HUES6 (cell line): ENCODE data around the gene TNRC6B.

Experiments used
- H3K27ac ChIP-seq: 2 replicates; pipeline ENCODE4 v1.7.0; 2013; ENCODE audit warnings: low read depth, mild to moderate bottlenecking, low read length, inconsistent platforms
- H3K27me3 ChIP-seq: 2 replicates; pipeline ENCODE4 v1.6.1; 2013; ENCODE audit warnings: low read length; ENCODE audit not compliant: control insufficient read depth, insufficient read depth
- H3K36me3 ChIP-seq: 2 replicates; pipeline ENCODE4 v1.6.1; 2013; ENCODE audit warnings: low read length; ENCODE audit not compliant: control insufficient read depth, insufficient read depth
- H3K4me1 ChIP-seq: 2 replicates; pipeline ENCODE4 v1.6.1; 2013; ENCODE audit warnings: low read length; ENCODE audit not compliant: control insufficient read depth, insufficient read depth
- H3K4me3 ChIP-seq: 2 replicates; pipeline ENCODE4 v1.5.1; 2013; ENCODE audit warnings: low read depth, low read length
- H3K9ac ChIP-seq: one replicate; pipeline ENCODE4 v1.6.1; 2013; ENCODE audit warnings: mild to moderate bottlenecking, low read length
- H3K9me3 ChIP-seq: 2 replicates; pipeline ENCODE4 v1.6.1; 2013; ENCODE audit warnings: low read depth, low read length; ENCODE audit not compliant: control insufficient read depth, insufficient read depth

TNRC6B gene

DNA sequence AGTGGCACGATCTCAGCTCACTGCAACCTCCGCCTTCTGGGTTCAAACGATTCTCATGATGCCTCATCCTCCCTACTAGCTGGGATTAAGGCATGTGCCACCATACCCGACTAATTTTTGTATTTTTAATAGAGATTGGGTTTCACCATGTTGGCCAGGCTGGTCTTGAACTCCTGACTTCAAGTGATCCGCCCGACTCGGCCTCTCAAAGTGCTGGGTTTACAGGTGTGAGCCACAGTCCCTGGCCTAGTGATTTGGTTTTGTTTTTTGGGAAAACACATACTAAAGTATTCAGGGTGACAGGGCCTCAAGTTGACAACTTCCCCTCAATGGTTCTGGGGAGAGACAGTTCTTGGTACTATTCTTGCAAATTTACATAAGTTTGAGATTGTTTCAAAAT is 22.1 kb downstream of the TNRC6B start:
- Histone ChIP-seq H3K27me3 (no peaks in the 10 kb centered on the region), H3K4me1 (peaks cover 57% of the 10 kb centered on the region), H3K4me3 (no peak overlapping the region), H3K27ac (no peak overlapping the region), H3K36me3 (peaks cover 5% of the 10 kb centered on the region; the same call in 1 of the 2 replicates), H3K9ac (no peak overlapping the region), H3K9me3 (no peaks in the 10 kb centered on the region)

DNA sequence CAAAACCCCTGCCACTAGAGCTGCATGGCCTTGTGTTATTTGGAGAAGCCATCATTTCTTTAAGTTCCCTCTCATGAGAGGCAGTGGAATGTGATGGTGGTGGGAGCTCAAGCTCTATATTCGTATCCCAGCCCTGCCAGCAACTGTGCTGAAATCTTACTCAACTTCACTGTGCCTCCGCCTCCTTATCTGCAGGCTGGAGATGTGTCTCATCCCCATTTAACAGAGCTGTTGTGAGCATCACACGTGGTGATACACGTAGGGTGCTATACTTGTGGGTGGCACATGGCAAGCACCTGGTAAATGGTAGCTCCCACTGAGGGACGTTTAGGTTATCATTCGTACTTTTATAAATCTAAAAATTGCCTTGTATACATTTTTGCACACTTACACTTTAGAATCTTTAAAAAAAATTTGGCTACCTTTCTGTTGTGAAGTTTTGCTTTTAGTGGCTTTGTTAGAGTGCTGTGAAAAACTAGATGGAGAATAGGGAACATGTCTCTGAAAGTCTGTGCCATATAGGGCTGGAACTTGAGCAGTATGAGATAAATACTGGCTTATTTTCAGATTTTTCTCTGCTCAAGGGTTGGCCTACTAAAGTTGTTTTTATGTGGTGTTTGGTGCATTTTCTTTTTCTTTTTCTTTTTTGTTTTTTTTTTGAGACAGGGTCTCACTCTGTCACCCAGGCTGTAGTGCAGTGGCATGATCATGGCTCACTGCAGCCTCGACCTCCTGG is 23.2 kb downstream of the TNRC6B start:
- Histone ChIP-seq H3K4me3 (no peak overlapping the region), H3K9ac (no peak overlapping the region), H3K27ac (no peak overlapping the region), H3K36me3 (peaks cover 5% of the 10 kb centered on the region; the same call in 1 of the 2 replicates), H3K9me3 (no peaks in the 10 kb centered on the region), H3K27me3 (no peaks in the 10 kb centered on the region), H3K4me1 (peaks cover 52% of the 10 kb centered on the region)

DNA sequence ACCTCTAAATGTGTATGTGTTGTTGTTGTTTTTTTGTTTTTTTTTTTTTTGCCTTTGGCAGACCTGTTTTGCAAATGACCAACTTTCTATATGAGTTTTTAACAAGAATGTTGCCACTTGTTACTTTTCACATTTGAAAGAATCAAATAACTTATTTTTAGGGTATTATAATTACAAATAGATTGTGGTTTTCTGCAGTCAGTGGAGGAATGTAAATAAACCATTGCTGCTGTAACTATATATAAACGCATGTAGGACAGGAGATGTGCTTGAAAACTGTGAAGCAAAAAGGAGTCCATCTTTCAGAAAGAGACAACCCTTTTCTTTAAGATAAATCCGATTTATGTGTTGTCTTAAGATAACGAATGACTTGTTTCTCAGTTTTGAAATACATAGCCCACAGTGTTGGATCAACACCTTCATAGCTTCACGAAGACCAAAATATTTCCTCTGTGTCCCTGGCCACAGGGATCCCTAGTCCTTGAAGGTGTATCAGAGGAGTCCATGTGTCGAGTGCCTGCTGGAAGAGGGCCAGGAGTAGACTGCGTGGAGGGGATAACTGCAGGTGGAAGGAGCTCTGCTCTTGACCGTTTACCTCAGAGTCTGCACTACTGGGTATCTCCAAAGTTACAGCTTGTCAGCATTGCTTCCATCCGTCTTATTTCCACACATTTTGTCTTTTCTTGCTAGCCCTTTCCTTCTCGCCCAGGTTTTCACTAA is 24.7 kb downstream of the TNRC6B start:
- Histone ChIP-seq H3K27me3 (no peaks in the 10 kb centered on the region), H3K36me3 (peaks cover 5% of the 10 kb centered on the region; the same call in 1 of the 2 replicates), H3K9me3 (no peaks in the 10 kb centered on the region), H3K9ac (no peak overlapping the region), H3K4me1 (peaks cover 40% of the 10 kb centered on the region), H3K27ac (no peak overlapping the region; the same call in 1 of the 2 replicates), H3K4me3 (no peak overlapping the region)

DNA sequence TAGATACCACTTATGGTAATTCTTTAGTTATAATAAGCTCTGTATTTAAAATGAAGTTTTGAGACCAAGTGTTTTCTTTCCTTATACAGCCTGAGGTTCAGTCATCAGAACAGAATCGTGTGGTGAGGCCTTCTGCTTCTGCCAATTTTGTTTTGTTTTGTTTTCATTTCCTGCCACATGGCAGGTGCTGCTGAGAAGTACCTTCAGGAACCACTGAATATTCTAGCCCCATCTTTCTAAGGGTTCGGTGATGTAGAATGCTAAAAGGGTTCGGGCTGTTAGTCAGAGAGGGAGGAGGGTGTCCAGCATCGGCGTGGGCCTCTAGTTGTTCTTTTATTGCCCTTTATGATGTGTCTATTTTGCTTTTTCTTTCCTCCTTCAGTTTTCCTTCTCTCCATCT is 25.8 kb downstream of the TNRC6B start:
- Histone ChIP-seq H3K4me1 (peaks cover 38% of the 10 kb centered on the region), H3K27me3 (no peaks in the 10 kb centered on the region), H3K36me3 (peaks cover 5% of the 10 kb centered on the region; the same call in 1 of the 2 replicates), H3K9ac (no peak overlapping the region), H3K9me3 (no peaks in the 10 kb centered on the region), H3K27ac (no peak overlapping the region), H3K4me3 (no peak overlapping the region)

DNA sequence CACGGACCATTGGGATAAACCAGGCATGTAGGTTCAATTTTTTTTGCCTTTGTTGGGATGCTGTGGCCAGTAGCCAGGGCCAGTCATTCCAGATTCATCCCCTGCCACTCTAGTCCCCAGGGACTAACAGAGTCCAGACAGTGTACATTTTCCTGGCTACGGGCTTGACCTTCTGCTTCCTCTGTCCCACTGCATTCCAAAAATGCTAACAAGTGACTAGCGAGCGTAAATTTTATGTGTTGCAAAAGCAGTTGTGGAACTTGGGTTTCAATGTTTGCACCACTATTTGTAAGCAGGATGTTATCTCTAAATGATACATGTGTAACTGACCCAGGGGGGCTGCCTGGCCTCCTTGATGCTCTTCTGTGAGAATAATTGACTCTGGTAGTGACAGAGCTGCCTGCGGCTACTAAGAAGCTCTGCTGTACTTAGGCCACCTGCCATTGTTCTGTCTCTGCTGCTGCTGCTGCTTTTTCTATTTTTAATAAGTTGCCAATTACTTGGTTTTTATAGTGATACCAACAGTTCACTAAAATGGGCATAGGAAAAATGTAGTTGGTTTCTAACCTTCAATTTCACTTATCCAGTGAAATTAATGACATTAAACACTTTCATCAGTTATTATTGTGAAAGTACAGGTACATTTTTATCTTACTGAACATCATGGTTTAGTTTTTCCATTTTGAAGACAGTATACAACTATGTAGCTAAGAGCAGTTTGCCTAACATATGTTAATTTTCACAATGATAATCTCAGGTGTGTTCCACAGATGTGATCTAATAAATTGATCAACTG is 26.8 kb downstream of the TNRC6B start:
- H3K9ac ChIP-seq: no peak overlapping the region
- H3K9me3 ChIP-seq: no peaks in the 10 kb centered on the region
- H3K4me1 ChIP-seq: peaks cover 44% of the 10 kb centered on the region
- H3K27me3 ChIP-seq: no peaks in the 10 kb centered on the region
- no peak overlapping the region for H3K4me3 ChIP-seq
- peaks cover 5% of the 10 kb centered on the region; the same call in 1 of the 2 replicates for H3K36me3 ChIP-seq
- no peak overlapping the region for H3K27ac ChIP-seq

DNA sequence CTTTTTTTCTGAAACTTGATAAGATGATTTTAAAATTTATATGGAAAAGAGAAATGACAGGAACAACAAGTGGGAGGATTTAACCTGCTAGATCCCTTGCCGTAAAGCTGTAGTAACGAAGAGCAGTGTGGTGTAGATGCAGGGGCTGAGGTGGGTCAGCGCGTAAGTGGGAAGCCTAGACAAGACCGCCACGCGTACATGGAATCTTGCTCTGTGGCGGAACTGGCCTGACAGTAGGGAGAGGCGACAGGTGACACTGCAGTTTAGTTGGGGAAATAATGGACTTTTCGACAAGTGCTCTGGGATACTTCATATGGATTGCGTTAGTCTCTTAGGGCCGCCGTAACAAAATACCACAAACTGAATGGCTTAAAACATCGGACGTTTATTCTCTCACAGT is 28.8 kb downstream of the TNRC6B start:
- Histone ChIP-seq H3K9ac (no peak overlapping the region), H3K9me3 (no peaks in the 10 kb centered on the region), H3K4me1 (peaks cover 60% of the 10 kb centered on the region), H3K4me3 (no peak overlapping the region), H3K27me3 (no peaks in the 10 kb centered on the region), H3K27ac (no peak overlapping the region), H3K36me3 (peaks cover 5% of the 10 kb centered on the region; the same call in 1 of the 2 replicates)

DNA sequence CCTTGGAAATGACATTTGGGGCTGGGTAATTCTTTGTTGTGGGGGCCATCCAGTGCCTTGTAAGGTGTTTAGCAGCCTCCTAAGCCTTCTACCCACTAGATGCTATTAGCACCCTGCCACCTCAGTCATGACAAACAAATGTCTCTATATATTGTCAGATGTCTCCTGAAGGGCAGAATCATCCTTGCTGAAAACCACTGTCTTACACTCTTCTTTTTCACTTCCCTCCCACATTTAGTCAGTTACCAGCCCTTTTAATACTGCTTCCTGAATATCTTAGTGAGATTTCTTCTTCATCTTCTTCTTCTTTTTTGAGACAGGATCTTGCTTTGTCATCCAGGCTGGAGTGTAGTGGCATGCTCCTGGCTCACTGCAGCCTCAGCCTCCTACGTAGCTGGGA is 33.1 kb downstream of the TNRC6B start:
- Histone ChIP-seq H3K4me1 (peaks cover 52% of the 10 kb centered on the region), H3K4me3 (no peak overlapping the region), H3K36me3 (peaks cover 4% of the 10 kb centered on the region; the same call in 1 of the 2 replicates), H3K9ac (no peak overlapping the region), H3K27me3 (no peaks in the 10 kb centered on the region), H3K9me3 (no peaks in the 10 kb centered on the region), H3K27ac (no peak overlapping the region)

DNA sequence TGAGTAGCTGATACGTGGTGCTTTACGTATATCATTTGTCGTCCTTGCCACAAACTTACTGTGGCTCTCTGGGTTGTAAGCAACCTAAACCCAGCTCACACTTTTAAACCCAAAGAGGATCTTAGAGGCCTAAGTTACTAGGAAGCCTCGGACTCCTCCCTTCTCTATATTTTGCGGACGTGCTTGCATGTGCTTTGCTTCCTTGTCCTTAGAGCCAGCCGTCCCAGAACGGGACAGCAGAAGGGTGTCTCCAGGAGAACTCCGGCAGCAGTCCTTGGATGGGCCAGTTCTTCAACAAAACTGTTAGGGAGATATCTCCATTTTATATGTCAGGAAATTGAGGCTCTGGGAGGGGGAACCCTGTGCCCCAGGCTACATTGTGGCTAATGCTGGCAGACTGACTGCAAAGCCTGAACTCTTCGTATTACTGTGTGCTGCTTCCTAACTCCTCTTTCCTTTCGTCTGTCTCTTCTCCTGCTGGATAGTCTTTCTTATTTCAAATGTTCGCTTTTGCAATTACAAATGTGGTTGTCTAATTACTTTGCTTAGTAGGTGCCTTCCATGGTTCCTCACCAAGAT is 33.8 kb downstream of the TNRC6B start:
- no peaks in the 10 kb centered on the region for H3K27me3 ChIP-seq
- no peak overlapping the region for H3K27ac ChIP-seq
- peaks cover 4% of the 10 kb centered on the region; the same call in 1 of the 2 replicates for H3K36me3 ChIP-seq
- H3K4me1 ChIP-seq: peaks cover 57% of the 10 kb centered on the region
- no peaks in the 10 kb centered on the region for H3K9me3 ChIP-seq
- H3K9ac ChIP-seq: no peak overlapping the region
- H3K4me3 ChIP-seq: no peak overlapping the region

DNA sequence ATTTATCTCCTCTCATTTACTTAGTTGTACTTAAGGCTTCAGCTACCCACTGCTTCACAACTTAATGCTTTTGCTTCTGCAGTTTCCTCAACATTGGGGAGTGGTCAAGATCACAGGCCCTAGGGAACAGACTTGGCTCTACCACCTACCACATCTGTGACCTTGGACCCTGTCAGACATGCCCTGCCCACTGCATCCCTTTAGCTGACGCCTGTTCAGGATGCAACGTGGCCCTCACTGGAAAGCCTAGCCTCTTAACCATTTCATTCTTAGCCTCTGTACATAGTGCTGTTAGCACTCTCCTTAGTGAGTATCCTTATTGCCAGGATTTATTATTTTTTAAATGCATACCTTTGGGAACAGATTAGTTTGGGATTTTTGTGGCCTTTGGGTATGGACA is 34.4 kb downstream of the TNRC6B start:
- H3K9ac ChIP-seq: no peak overlapping the region
- H3K4me3 ChIP-seq: no peak overlapping the region
- H3K27ac ChIP-seq: no peak overlapping the region
- H3K9me3 ChIP-seq: no peaks in the 10 kb centered on the region
- peaks cover 4% of the 10 kb centered on the region; the same call in 1 of the 2 replicates for H3K36me3 ChIP-seq
- H3K27me3 ChIP-seq: no peaks in the 10 kb centered on the region
- peaks cover 57% of the 10 kb centered on the region for H3K4me1 ChIP-seq

DNA sequence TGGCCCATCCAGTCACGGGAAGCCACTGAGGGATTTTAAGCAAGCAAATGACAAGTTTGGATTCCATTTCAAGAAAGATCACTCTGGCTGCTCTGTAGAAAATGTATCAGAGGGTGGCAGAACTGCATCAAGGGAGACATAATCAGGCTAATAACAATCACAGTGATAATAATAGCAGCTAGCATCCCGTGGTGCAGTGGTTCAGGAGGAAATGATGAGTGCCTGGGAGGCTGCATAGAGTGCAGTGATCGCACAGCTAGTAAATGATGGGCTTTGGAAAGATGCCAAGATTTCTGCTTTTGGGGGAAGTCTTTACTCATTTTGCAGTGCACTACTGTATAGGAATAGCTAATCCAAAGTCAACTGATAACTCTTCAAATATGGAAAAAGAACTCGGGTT is 35.8 kb downstream of the TNRC6B start:
- Histone ChIP-seq H3K9ac (no peak overlapping the region), H3K4me1 (peaks cover 55% of the 10 kb centered on the region), H3K27ac (no peak overlapping the region)

More for the DNA sequence above, 35.8 kb downstream of the TNRC6B start:
- Histone ChIP-seq H3K9me3 (no peaks in the 10 kb centered on the region), H3K36me3 (peaks cover 4% of the 10 kb centered on the region; the same call in 1 of the 2 replicates), H3K4me3 (no peak overlapping the region), H3K27me3 (no peaks in the 10 kb centered on the region)
